GM12892 (cell line): ENCODE results near the gene HOXC5.

Source experiments
- POLR2A ChIP-seq: IDR thresholded peaks from 2 replicates; pipeline ENCODE4 v1.6.1; 2011; ENCODE audit warnings: low read depth, low read length, control low read depth
- POLR2AphosphoS5 ChIP-seq: IDR thresholded peaks from 2 replicates; pipeline ENCODE4 v1.6.1; 2011; ENCODE audit warnings: low read depth, low read length, control low read depth
- TAF1 ChIP-seq: IDR thresholded peaks from 2 replicates; pipeline ENCODE4 v1.6.1; 2011; ENCODE audit warnings: low read depth, mild to moderate bottlenecking, control low read depth, low read length, borderline replicate concordance

GRCh38 chr12:53989227-53990113, 43.4 kb upstream of the HOXC5 start:
- TF ChIP-seq POLR2A, result no peak
- TF ChIP-seq TAF1, result no peak
- TF ChIP-seq POLR2AphosphoS5, result no peak
